ENCODE data around the gene NBEAL1.
"Not testable (repeated sequence)": the region's sequence is repeated elsewhere in the genome, so short reads cannot be mapped to it uniquely, and the experiment has no call there.

DNA sequence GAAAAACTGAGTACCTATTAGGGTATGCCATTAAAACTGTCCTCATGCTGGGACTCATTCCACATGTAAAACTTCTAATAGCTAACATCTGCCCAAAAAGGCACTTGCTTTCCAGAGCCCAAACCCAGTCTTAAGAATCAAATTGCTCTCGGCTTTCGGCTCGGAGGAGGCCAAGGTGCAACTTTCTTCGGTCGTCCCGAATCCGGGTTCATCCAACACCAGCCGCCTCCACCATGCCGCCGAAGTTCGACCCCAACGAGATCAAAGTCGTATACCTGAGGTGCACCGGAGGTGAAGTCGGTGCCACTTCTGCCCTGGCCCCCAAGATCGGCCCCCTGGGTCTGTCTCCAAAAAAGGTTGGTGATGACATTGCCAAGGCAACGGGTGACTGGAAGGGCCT lies 175.9 kb downstream of the NBEAL1 start:
- not testable (repeated sequence) for TF ChIP-seq POLR2AphosphoS5, POLR2A (IDR thresholded peaks at IDR 0.05)
- TF ChIP-seq, protein P1, sequence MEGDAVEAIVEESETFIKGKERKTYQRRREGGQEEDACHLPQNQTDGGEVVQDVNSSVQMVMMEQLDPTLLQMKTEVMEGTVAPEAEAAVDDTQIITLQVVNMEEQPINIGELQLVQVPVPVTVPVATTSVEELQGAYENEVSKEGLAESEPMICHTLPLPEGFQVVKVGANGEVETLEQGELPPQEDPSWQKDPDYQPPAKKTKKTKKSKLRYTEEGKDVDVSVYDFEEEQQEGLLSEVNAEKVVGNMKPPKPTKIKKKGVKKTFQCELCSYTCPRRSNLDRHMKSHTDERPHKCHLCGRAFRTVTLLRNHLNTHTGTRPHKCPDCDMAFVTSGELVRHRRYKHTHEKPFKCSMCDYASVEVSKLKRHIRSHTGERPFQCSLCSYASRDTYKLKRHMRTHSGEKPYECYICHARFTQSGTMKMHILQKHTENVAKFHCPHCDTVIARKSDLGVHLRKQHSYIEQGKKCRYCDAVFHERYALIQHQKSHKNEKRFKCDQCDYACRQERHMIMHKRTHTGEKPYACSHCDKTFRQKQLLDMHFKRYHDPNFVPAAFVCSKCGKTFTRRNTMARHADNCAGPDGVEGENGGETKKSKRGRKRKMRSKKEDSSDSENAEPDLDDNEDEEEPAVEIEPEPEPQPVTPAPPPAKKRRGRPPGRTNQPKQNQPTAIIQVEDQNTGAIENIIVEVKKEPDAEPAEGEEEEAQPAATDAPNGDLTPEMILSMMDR (IDR thresholded peaks at IDR 0.05): not testable (repeated sequence)
